OCI-LY1 (cell line): ENCODE data around the gene AP2A2.

ENCODE experiments used
- EZH2 ChIP-seq: fragments of 200-600 bp; sonication (generic), shearing (Covaris generic); IDR thresholded peaks from 2 replicates; pipeline ENCODE4 v1.8.0; 2017; ENCODE audit warnings: borderline replicate concordance, mixed run types, mild to moderate bottlenecking, antibody characterized with exemption, low read length, moderate library complexity, mixed read lengths
- TF ChIP-seq, protein P1 (sequence below): fragments of 200-600 bp; sonication (generic), shearing (Covaris generic); IDR thresholded peaks from 2 replicates; pipeline ENCODE4 v1.5.1; 2017; ENCODE audit warnings: mild to moderate bottlenecking, antibody characterized with exemption, low read length, moderate library complexity, mixed read lengths

DNA sequence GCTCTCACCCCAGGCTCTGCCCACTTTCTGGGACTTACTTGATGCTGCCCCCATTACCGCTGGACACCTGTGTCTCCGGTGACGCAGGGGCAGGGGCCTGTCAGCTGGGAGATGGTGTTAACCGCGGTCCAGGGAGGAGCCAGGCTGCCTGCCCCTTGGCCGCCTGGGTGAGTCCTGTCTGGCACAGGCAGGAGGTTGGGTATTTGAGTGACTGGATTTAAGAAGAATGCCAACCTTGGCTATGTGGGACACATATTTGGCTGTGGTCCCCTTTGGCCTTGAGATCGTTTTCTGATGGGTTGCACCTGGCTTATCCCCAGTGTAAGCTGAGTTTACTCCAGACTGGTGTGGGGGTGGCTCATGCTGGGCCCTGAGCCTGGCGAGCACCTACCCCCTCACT, 108.3 kb downstream of the AP2A2 start:
- TF ChIP-seq EZH2: no peak
- TF ChIP-seq, protein P1, sequence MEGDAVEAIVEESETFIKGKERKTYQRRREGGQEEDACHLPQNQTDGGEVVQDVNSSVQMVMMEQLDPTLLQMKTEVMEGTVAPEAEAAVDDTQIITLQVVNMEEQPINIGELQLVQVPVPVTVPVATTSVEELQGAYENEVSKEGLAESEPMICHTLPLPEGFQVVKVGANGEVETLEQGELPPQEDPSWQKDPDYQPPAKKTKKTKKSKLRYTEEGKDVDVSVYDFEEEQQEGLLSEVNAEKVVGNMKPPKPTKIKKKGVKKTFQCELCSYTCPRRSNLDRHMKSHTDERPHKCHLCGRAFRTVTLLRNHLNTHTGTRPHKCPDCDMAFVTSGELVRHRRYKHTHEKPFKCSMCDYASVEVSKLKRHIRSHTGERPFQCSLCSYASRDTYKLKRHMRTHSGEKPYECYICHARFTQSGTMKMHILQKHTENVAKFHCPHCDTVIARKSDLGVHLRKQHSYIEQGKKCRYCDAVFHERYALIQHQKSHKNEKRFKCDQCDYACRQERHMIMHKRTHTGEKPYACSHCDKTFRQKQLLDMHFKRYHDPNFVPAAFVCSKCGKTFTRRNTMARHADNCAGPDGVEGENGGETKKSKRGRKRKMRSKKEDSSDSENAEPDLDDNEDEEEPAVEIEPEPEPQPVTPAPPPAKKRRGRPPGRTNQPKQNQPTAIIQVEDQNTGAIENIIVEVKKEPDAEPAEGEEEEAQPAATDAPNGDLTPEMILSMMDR: no peak
